ENCODE results near the gene VN1R4.
"Not testable (repeated sequence)": the region's sequence is repeated elsewhere in the genome, so short reads cannot be mapped to it uniquely, and the experiment has no call there.

VN1R4 gene, protein sequence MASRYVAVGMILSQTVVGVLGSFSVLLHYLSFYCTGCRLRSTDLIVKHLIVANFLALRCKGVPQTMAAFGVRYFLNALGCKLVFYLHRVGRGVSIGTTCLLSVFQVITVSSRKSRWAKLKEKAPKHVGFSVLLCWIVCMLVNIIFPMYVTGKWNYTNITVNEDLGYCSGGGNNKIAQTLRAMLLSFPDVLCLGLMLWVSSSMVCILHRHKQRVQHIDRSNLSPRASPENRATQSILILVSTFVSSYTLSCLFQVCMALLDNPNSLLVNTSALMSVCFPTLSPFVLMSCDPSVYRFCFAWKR

DNA sequence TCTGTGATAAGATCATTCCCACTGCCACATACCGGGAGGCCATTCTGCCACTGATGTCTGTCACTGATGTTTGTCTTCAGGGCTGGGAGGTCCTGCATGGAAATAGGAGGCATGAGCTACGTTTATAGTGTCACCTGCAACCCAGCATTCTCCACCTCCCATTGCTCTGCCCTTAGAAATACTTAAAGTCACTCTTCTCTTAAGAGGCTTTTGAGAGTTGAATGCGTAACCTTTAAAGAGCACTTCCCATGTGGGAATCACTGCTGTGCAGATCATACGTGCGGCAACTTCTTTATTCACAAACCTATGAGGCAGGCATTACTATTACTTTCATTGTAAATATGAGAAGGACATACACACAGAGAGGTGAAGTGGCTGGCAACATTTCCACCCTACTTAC, at the start of gene VN1R4:
Gene VN1R4, minus strand, starts transcription at position 101 of the 400 bp plus-strand sequence. Its CDS starts 58 bp downstream, at position 43.
- DNase-seq, result not testable (repeated sequence)

DNA sequence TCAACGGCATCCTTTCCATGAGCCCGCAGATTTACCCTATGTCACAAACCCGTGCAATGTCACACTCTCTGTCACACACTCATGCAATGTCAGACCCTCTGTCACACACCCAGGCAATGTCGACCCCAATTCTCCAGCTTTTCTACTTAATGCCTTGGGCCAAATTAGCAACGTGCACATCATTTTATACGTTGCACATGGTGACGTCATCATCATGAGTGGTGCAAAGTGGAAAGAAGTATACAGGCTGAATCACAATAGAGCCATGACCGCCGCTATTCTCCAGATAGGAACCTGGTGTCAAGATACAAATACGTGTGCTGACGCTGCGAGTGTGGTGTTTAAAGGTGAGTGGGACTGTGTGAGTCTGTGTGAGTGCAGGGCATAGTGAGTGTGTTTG, 44.4 kb upstream of the VN1R4 start:
- DNase-seq, result no peak

DNA sequence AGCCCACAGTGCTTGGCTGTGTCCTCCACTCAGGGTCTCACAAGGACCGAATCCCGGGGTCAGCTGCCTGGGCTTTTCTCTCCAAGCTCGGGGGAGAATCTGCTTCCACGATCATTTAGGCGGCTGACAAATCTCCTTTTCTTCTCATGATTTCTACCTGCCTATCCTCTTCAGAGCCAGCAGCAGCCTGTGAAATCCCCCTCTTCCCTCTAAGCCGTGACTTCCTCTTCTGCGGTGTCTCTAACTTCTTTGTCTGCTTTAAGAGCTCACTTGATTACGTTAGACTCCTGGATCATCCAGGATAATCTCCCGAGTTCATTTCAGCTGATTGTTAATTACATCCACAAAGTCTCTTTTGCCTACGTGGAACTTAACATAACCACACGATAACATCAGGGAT, 43.5 kb upstream of the VN1R4 start:
- DNase-seq, result no peak

DNA sequence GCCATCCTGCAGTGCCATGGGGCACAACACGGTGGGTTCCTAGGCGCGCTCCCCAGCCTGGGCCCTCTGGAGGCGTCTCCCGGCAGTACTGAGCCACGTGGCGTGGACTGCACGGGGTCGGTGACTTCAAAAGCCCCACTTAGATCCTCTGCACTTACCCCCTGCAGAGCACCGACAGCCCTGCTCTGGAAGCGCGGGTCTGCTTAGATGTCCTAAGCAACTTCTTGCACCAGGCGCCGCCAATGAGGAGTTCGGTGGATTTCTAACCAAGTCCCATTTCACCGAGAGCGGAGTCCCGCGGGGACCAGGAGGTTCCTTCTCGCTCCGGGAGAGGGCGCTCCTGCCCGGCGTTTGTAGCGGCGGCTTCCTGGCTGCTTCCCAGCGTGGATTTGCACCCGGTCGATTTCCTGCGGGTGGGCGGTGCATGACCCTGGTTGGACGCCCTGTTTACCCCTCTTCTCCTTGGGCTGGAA, 40.9 kb upstream of the VN1R4 start:
- DNase-seq, result peak in 13 of 56 donors; percentile 1 to 49 (median 13)

DNA sequence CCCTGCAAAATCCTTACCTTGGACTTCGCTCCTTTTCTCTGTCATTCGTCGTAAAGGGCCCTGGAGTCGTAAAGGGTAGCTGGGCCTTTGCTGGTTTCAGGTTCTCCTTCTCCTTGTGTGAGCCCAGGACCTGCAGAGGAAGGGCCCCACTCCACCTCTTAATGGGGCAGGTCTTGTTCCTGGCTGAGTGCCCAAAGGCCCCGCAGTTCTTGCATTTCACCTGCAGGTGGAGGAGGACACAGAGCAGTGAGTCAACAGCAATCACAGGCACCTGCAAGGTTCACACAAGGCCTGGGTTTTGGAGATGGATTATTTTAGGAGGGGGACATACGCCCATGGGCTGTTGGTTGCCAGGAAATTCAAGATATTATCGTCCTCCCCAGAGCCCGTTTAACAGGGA, 33.8 kb upstream of the VN1R4 start:
- not testable (repeated sequence) for DNase-seq

DNA sequence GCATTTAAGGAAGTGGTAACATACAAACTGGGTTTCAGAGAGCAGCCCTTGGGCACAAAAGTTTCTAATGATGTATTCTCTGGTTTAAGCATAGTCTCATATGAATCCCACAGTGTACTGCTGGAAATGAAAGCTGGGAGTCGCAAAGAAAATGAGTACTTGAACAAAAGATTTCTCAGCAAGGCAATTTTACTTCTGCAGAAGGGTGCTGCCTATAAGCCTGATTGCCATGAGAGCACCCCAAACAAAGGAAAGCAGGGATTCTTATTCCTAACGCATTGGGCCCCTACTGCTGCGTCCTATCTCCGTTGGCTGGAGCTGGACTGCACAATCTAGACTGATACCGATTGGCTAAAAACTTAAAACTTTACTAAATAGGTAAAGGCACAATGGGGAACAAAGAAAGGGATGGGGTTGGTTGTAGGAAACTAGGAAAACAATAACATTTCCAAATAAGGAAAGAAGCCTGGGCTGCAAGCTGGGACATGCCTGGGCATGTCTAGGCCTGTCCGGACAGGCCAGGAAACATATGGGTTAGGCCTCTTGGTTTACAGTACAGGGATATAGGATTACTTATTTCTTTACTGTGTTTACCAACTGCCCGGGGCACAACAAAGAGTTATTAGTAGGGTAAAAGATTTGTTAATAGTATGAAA, 27.4 kb upstream of the VN1R4 start:
- DNase-seq, result no peak

DNA sequence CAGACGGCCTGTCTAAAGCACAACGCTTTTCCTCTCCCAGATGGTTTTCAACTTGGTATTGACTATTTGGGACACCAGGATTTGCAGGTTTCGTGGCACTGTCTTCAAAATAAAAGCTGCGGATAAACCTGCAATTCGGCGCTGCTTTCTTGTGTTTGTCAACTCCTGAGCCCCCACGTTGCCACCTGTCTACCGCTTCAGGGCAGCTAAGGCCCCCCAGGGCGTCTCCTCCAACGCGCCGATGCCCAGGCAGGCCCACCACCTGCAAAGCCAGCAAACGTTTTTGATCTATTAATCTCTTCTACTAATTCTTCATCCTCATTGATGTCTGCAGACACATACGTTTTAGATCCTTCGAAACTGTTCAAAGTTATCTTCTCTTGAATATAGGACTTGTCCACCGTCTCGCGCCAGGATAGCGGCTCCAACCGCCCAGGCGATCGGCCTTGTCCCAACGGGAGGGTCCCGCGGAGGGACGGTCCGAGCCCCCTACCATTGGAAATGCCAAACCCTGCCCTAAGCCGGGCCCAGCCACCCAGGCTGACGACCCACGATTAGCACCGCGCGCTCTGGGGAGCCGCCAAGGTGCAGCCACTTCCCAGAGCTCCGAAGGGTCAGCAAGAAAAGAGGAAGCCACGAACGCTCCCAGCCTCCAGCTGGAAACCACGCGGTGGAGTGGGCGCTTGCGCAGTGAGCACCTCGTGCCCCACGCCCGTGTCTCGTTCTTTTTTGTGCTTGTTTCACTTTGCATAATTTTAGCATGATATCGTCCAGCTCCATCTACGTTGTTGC, 23.4 kb upstream of the VN1R4 start:
- DNase-seq, result no peak

DNA sequence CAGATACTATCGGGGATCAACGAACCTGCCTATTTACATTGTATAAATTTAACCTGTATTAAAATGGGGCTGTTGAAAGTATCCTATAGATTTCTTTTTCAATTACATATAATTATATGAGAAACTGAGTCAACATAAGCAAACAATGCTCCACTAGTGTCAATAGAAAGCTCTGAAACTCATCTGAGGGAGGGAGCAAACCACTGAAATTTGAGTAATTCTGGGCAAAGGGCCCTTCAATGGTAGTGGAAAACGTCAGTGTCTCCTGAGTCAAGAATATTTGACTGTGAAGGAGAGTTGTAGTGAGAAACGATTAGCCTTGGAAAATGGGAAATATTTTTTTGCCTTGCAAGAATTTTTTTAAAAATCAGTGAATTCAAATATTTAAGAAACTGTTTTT, 17.6 kb upstream of the VN1R4 start:
- DNase-seq, result no peak

DNA sequence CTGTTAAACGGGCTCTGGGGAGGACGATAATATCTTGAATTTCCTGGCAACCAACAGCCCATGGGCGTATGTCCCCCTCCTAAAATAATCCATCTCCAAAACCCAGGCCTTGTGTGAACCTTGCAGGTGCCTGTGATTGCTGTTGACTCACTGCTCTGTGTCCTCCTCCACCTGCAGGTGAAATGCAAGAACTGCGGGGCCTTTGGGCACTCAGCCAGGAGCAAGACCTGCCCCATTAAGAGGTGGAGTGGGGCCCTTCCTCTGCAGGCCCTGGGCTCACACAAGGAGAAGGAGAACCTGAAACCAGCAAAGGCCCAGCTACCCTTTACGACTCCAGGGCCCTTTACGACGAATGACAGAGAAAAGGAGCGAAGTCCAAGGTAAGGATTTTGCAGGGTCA, 14.4 kb upstream of the VN1R4 start:
- DNase-seq, result not testable (repeated sequence)

DNA sequence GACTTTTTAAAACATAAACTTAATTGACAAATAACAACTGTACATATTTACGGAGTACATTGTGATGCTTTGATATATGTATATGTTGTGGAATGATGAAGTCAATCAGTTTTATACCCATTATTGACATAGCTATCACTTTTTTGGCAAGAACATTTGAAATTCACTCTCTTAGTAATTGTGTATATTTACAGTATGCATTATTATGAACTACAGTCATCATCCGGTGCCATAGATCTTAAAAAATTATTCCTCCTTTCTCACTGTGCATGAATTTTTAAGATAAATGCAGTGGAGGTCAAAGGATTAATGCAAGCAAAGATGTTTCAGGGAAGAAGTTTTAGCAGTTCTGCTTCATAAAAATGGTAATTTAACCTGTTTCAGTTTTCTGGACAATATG, 8.0 kb upstream of the VN1R4 start:
- no peak for DNase-seq

DNA sequence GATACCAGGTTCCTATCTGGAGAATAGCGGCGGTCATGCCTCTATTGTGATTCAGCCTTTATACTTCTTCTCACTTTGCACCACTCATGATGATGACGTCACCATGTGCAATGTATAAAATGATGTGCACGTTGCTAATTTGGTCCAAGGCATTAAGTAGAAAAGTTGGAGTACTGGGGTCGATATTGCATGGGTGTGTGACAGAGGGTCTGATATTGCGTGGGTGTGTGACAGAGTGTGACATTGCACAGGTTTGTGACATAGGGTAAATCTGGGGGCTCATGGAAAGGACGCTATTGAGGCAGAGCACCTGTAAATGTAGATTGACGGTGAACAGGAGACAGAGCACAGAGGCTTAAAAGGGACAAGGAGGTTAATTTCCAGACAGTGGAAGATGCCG, 4.5 kb upstream of the VN1R4 start:
- DNase-seq, result no peak

DNA sequence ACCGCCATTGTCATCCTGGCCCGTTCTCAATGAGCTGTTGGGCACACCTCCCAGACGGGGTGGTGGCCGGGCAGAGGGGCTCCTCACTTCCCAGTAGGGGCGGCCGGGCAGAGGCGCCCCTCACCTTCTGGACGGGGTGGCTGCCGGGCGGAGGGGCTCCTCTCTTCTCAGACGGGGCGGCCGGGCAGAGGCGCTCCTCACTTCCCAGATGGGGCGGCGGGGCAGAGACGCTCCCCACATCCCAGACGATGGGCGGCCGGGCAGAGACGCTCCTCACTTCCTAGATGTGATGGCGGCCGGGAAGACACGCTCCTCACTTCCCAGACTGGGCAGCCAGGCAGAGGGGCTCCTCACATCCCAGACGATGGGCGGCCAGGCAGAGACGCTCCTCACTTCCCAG, 2.3 kb upstream of the VN1R4 start:
- not testable (repeated sequence) for DNase-seq

DNA sequence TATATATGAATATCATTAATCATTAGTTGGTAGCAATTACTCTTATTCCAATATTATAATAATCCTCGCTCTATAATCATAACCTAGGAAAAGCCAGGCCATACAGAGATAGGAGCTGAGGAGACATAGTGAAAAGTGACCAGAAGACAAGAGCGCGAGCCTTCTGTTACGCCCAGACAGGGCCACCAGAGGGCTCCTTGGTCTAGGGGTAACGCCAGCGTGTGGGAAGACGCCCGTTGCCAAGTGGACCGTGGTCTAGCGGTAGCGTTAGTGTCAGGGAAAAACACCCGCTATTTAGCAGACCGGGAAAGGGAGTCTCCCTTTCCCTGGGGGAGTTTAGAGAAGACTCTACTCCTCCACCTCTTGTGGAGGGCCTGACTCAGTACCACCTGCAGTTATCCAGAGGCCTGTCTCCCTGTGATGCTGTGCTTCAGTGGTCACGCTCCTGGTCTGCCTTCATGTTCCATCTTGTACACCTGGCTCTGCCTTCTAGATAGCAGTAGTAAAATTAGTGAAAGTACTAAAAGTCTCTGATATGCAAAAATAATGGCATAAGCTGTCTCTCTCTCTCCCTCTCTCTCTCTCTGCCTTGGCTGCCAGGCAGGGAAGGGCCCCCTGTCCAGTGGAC, 9.7 kb downstream of the VN1R4 start, which contains the start of gene VN1R2:
Gene VN1R2, plus strand, starts transcription at position 578 of the 628 bp plus-strand sequence. CDS start 84 bp downstream, outside the sequence.
- DNase-seq, result not testable (repeated sequence)

DNA sequence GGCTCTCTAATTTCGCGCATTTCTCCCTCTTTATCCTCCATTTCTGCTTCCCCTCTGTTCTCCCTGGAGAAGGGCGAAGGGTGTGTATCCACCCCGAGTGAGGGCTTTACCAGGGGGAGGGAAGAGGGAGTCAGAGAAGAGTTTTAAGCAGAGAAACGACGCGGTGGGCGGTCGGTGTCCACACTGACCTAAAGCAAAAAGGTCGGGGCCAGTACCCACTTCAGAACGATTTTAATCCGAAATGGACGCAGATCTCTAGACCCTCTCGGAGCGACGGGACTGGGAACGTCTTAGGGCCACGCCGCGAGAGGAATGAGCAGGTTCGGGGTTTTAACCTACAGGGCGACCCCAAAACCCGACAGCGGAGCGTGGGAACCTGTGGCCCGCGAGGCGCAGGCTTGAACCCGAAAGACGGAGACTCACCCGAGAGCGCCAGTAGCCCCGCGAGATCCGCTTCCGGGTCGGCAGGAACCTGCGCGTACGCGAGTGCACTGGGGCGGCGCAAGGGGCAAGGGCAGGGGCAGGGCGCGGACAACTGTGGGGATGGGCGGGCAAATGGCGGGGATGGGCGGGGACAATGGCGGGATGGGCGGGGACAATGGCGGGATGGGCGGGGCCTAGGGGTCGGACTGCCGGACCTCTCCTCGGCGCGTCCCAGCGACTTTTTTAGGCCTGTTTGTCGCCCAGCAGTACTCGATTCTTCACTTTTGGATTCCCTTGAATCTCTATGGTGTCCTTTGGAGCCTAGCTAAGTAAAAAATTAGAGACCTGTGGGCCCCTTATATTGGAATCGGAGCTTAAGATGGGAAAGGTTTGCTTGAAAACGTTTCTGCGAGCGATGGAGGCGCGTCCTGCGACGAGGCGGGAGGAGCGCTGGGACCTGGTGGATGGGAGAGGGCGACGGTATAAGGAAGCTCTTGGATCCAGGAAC, 12.8 kb downstream of the VN1R4 start, which contains the start of gene ZNF677:
Gene ZNF677, minus strand, starts transcription at position 463 of the 931 bp plus-strand sequence. CDS start 3,323 bp downstream, outside the sequence.
- DNase-seq, result peak; percentile 46 to 97 (median 88)

DNA sequence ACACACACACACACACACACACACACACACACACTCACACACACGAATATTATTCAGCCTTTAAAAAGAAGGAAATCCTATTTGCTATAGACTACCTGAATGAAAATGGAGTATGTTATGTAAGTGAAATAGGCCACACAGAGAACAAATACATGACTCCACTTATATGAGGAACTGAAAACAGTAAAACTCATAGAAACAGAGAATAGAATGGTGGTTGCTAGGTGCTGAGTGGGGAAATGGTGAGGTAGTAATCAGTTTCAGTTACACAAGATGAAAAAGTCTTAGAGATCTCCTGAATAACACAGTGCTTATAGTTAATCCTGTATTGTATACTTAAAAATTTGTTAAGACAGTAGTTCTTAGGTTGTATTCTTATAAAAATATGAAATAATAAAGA, 21.0 kb downstream of the VN1R4 start:
- DNase-seq, result no peak

DNA sequence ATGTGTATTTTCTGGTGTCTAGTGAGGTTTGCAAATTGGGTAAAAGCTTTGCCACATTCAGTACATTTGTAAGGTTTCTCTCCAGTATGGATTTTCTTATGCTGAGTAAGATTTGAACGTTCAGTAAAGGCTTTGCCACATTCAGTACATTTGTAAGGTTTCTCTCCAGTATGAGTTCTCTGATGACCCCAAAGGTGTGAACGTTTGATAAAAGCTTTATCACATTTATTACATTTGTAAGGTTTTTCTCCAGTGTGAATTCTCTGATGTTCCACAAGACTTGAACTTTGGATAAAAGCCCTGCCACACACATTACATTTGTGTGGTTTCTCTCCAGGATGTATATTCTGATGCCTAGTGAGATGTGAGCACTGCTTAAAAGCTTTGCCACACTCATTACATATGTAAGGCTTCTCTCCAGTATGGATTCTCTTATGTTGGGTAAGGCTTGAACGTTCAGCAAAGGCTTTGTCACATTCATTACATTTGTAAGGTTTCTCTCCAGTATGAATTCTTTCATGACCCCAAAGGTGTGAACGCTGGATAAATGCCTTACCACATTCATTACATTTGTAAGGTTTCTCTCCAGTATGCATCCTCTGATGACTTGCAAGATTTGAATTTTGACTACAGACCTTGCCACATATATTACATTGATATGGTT, 30.3 kb downstream of the VN1R4 start:
- no peak for DNase-seq

DNA sequence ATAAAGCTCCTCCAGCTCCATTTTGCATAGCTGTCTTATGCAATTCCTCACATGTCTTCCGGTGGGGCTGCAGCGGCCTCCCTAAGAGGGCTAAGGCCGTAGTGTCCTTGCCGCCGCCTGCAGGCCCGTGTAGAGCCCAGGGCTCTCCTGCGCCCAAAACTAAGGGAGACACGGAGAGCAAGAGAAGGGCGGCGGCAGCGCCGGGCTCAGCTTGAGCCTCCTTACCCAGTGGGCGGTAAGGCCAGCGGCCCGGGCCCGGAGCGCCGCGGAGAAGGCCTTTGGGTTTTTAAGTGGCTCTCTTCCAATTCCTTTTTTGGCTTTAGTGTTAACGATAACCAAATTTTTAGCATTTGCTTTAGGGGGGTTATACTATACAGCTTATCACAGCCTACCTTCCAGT, 42.9 kb downstream of the VN1R4 start:
- DNase-seq, result no peak

DNA sequence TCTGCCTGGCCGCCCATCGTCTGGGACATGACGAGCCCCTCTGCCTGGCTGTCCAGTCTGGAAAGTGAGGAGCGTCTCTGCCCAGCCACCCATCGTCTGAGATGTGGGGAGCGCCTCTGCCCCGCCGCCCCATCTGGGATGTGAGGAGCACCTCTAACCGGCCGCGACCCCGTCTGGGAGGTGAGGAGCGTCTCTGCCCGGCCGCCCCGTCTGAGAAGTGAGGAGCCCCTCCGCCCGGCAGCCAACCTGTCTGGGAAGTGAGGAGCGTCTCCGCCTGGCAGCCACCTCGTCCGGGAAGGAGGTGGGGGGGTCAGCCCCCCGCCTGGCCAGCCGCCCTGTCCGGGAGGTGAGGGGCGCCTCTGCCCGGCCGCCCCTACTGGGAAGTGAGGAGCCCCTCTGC, 44.8 kb downstream of the VN1R4 start:
- not testable (repeated sequence) for DNase-seq

All from amygdala (tissue), 56 donors.